ENCODE results near the gene CHMP2B.
A peak's percentile ranks its signal among the peaks of the same experiment; 100 is the strongest.

Gene CHMP2B, protein sequence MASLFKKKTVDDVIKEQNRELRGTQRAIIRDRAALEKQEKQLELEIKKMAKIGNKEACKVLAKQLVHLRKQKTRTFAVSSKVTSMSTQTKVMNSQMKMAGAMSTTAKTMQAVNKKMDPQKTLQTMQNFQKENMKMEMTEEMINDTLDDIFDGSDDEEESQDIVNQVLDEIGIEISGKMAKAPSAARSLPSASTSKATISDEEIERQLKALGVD

DNA sequence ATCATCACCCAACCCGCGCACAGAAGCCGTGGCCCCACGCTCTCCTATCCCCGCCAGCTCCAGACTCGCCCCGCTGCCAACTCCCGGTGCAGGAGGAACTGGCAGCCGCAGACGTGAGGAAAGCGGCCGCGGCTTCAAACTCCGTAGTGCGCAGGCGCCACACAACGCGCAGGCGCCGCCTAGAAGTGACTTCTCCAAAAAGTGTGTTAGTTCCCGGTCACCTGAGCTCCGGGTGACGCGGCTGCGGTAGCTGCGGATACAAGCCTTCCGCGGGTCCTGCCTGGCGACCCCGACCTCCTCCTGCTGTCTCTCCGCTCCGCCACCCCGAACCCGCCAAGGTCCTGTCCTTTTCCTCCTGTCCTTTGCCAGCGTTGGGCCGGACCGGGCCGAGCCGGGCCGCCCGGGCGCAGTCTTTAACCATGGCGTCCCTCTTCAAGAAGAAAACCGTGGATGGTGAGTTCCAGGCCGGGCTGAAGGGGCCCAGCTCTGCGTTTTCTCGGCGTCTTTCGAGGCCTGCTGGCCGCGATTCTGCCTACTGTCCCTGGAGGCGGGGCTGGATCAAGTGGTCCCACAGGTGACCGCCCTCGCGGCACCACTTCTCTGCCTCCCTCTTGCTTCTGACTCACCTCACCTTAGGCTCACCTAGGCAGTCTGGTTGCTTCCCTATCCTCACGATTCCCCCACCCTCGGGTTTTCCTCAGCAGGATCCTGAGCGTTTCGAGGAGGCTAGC is at the start of gene CHMP2B:
TSS of gene CHMP2B (plus strand) at position 206 of the 731 bp plus-strand sequence. CDS start at position 420, 214 bp downstream.
- H3K27ac ChIP-seq = peak within 1 kb of the TSS; percentile 85 to 99 (median 96)
- H3K4me3 ChIP-seq = peak within 1 kb of the TSS; percentile 69 to 94 (median 88)

DNA sequence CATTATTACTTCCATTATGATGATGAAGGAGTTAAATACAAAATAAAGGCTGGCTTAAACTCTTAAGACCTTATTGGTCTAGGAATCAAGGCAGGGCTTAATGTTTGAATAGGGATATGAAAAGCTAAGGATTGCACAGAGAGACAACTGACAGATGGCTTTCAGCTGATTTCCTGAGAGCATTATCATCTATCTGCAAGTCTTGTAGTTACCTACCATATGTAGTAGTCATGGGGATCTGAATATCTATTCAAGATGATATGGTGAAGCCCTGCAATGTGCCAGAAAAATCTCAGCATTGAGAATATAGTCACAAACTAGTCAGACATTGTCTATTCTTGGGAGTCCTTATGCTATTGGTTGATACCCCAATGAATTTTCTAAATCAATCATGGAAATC is 47.5 kb upstream of the CHMP2B start:
- no peak overlapping the region for H3K4me3 ChIP-seq
- no peak overlapping the region for H3K27ac ChIP-seq

DNA sequence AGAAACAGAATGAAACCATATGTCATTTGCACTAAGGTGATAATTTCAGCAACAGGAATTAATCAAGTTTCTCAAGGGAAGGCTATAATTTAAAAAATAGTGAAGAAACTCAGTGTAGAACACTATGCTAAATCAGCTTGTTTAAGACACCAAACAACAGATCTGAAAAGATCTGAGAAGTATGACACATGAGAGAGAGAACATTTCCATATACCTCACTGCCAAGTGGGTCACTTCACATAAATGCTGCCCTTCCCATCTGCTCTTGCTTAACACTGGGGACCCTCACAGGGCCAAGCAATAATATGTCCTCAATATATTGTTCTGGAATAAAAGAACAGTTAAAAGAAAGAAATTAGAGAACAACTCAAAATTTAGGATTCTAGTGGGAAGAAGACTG is 45.6 kb upstream of the CHMP2B start:
- H3K27ac ChIP-seq = no peak overlapping the region

DNA sequence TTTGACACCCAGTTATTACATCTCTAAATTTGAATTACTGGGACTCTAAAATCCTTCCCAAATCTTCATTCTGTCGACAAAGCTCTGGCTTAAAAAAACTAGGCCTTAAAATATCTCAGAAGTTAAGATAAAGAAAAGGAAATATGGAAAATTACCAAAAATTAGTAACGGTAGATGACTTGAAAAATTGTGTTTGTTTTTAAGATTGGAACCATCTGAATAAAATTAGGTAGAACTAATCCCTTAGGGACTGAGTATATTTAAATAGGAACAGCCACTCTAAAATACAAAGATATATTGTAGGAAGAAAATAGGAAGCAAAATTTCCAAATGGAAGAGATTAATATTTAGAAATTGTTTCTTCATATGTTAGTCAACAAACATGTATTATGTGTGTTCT is 45.1 kb upstream of the CHMP2B start:
- no peak overlapping the region for H3K27ac ChIP-seq
- H3K4me3 ChIP-seq = no peak overlapping the region

More for the DNA sequence above, 45.6 kb upstream of the CHMP2B start:
- no peak overlapping the region for H3K4me3 ChIP-seq

DNA sequence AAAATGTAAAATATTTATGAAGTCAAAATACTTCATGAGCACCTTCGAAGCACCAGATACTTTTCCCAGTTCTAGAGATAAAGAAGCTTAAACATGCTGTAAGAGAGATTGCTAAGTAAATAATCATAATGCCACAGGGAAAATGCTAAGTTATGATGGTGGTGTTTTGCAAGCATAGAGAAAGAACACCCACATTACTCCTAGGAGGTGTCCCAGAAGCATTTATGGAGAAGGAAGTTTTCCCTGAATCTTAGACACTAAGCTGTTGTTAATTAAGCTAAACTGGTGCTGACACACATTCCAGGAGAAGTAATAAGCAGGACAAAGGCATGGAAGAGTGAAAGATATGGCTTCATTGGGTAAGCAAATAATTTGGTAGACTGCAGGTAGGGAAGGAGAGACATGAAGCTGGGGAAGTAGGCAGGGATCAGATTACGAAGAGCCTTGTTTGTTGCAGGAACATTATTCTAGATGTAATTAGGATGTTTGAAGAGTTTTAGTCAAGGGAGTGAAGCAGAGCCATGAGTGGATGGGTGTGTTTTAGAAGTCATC is 40.4 kb upstream of the CHMP2B start:
- Histone ChIP-seq H3K27ac (no peak overlapping the region), H3K4me3 (no peak overlapping the region)

DNA sequence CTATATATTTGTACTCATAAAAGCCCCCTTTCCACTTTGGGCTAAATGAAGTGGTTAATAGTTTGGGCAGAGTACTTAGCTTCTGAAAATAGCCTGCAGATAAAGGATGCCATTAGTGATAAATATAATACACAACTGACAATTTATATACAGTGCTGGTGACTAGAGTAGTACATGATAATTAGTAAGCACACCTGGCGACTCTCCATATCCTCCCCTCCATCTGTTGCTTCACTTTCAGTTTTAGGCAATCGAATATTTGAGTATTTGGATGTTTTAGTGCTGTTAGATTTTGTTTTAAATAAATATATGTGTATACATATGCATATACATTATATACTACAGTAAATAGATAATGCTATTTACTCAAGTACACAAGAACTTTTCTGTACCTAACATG is 35.9 kb upstream of the CHMP2B start:
- Histone ChIP-seq H3K27ac (no peak overlapping the region), H3K4me3 (no peak overlapping the region)

DNA sequence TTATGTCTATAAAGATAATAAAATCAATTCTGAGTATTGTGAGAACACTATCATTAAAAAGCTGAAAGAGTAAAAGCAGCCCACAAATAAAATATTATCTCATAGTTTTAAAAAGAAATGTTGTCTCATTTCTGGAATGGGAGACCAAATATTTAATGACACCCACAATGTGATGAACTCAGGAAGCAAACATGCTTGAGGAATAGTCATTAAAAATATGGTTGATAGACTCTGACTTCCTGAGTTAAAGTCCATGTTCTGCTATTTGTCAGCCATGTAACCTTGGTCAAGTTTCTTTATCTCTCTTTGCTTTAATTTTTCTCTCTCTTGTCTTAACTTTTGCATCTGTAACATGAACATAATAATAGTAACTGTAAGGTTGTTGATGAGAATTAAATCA is 35.5 kb upstream of the CHMP2B start:
- Histone ChIP-seq H3K27ac (no peak overlapping the region), H3K4me3 (no peak overlapping the region)

DNA sequence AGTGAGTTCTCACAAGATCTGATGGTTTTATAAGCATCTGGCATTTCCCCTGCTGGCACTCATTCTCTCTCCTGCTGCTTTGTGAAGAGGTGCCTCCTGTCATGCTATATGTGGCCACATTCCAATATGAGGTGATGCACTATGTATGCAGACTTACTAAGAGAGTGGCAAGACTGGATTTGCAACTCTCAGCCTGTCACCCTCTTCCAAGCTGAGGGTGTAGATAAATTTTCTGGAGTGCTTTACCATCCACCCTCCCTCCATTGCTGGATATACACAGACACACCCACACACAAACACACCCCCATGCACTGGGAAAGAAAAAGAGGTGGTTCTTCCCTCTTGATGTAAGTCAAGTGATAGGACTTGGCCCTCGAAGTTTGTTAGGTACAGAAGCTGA is 30.2 kb upstream of the CHMP2B start:
- Histone ChIP-seq H3K27ac (no peak overlapping the region), H3K4me3 (no peak overlapping the region)

DNA sequence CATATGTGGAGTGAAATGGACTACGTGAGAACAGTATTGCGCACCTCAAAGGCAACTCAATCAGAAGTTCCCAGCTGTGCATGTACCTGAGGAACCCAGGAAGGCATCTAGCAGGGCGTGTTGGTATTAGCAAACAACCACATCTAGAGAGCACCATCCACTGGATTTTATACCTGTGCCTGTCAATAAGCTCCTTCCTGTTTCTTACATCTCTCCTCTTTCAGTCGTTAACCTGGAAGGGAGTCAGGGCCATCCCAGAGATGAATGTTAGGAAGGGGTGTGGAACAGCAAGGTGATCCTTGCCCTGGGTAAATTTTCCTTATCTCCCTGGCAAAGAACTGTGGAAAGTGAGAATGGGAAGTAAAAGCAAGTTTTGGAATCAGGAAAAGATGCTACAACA is 29.6 kb upstream of the CHMP2B start:
- Histone ChIP-seq H3K4me3 (no peak overlapping the region), H3K27ac (no peak overlapping the region)

DNA sequence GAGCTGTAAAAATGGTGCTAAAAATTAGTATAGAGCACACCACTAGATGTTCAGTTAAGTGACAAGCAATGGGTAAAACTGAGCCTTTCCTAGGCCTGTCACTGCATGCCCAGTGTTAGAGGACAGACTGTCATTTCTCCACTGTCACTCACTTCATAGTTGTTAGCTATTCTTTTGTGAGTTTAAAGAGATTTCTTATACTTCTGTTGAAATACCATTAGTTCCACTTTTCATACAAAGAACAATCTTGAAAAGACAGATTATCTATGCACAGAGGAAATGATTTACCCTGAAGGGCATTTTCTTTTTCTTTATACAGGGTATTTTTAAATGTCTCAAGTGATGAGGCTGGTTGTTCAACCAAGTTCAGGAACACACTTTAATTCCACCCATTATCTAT is 28.3 kb upstream of the CHMP2B start:
- H3K27ac ChIP-seq = no peak overlapping the region
- H3K4me3 ChIP-seq = no peak overlapping the region

DNA sequence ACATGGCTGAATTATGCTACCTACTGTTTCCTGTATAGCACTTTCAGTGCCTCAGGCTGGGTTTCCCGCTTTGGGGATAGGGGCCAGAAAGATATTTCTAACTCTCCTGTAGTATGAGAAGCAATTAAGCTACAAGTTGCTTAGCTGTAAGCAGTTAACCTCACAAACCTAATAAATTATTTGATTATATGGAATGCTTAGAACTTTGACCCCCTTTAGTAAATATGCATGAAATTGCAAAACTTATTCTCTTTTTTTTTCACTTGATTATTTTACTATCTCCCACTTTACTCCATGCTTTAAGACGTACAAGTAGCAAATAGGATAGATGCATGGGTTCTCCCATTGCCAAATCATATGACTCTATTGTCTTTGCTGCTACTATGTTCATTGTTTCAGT is 27.5 kb upstream of the CHMP2B start:
- no peak overlapping the region for H3K4me3 ChIP-seq
- no peak overlapping the region for H3K27ac ChIP-seq

DNA sequence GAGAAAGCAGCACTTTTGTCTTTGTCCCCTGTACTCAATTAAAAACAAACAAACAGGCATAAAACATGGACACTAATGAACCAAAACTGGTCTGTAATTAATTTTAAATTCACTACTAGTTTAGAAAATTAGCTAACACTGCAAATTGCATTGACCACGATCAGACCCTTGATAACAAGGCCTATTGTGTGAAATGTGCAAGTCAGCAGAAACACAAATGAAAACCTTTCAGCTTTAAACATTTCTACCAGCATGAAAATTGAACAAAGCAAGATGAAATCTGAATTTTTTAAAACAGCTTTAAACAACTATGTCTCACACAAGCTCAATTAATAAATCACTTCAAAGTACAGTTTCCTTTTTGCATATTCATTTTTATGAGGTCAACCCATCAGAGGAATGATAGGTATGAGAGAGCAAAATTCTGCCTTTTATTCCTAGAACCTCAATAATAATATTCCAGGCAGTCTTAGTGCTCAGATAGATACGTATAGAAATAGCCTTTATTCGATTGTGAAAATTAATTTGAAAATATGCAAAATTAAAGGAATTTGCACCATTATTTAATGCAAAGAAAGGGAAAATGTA is 27.0 kb upstream of the CHMP2B start:
- no peak overlapping the region for H3K27ac ChIP-seq

DNA sequence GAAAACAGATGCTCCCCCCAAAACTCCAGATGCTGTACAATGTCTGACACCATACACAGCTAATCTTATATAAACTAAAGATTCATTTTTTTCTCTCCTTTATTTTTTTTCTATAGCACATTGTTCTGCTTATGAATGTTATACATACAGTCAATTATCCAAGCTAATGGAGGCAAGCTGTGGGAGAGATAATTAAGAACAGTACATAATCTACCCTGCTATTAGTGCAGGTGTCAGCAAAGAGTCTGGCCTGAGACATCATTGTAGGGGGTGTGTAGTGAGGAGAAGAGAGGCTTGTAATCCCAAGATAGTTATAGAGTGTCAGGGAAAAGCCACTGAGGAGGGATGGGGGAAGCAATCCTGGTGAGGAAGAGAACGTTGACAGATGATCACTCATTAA is 25.4 kb upstream of the CHMP2B start:
- H3K4me3 ChIP-seq = no peak overlapping the region
- H3K27ac ChIP-seq = no peak overlapping the region

More for the DNA sequence above, 27.0 kb upstream of the CHMP2B start:
- H3K4me3 ChIP-seq = no peak overlapping the region

DNA sequence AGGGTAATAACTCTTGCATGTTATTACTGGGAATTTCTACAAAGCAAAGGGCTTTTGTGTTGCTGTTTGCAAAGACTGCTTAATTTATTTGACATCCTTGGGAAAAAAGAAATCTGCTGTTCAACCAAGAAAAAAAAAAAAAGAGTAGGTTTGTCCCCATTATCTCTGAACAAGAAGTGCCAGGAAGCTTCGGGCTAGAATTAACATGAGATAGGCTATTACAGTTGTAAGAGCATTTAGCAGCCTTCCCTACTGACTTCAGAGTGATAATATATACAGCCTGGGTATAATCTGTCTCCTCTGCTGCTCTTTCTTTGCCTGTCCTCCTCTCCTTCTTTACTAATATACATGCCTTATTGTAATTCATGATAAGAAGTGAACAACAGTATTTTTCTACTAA is 23.3 kb upstream of the CHMP2B start:
- H3K4me3 ChIP-seq = no peak overlapping the region
- no peak overlapping the region for H3K27ac ChIP-seq

DNA sequence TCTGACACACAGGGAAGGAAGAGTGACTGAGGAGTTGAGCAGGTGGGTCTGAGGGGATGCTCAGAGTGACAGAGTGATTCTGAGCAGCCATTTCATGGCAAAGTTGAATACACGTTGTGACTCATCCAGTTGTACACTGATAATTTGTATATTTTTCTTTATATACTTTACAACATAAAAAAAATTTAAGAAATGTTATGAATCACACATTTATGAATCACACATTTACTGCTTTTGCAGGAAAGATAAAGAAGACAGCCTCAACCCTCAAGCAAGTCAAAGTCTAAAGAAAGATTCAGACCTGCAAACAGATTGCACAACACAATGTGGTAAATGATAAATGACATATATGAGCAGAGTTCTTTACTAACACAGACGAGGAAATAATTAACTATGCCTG is 21.0 kb upstream of the CHMP2B start:
- H3K27ac ChIP-seq = no peak overlapping the region
- H3K4me3 ChIP-seq = no peak overlapping the region

DNA sequence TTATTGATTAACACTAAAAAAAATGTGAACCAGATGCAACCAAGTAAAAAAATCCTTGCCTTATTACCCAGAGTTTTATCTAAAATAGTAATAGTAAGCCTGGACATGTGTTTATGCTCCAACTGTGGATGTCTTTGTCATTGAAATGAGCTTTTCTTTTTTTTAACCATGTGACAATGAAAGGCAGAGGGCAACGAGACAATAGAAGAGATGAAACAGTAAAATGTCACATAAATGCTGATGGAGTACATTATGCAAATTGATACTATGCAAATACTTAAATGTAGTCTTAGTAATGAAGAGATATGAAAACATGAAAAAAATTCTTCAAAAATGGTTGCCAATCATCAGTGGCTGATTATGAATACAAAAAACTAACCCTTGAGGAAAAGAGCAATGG is 20.5 kb upstream of the CHMP2B start:
- Histone ChIP-seq H3K4me3 (no peak overlapping the region), H3K27ac (no peak overlapping the region)

DNA sequence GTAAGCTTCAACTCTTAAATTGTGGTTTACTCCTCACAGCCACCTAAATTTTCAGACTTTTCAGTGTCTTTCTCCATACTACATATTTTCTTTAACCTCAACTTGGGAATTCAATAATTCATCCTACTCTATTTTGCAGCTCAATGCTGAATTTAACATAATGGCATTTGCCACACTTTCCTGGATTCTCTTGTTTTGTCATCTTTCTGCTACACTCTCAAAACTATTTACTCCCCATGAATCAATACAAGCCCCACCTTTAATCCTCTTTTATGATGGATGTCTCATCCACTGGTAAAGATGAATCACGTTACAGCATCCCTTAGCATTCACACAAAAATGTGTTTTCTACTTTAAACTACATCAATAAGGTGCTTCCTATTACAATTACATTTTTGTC is 19.6 kb upstream of the CHMP2B start:
- H3K27ac ChIP-seq = no peak overlapping the region
- H3K4me3 ChIP-seq = no peak overlapping the region

DNA sequence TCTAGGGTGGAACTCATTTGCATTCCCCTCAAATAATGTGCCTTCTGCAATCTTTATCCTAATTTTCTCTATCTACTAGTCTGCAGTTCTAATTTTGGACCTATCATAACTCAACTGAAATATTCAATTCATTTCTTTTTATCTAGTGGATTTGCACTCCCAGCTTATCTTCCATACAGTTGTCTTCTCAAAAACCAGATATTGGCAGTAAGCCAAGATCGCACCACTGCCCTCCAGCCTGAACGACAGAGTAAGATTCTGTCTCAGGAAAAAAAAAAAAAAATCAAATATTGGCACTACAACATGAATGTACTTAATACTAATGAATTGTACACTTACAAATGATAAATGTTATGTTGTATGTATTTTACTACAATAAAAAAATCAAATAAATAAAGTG is 18.0 kb upstream of the CHMP2B start:
- no peak overlapping the region for H3K27ac ChIP-seq
- H3K4me3 ChIP-seq = no peak overlapping the region

DNA sequence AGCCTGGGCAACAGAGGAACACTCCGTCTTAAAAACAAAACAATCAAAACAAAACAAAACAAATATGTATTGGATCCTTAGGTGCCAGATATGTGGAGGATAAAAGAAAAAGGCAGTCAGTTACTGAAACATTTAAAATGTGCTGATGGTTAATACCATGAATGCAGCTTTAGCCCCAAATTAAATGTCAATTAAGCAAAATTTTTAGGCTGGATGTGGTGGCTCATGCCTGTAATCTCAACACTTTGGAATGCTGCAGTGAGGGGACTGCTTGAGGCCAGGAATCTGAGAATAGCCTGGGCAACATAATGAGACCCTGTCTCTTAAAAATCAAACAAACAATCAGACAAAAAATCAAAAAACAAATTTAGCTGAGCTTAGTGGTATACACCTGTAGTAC is 8.5 kb upstream of the CHMP2B start:
- Histone ChIP-seq H3K27ac (no peak overlapping the region), H3K4me3 (no peak overlapping the region)

DNA sequence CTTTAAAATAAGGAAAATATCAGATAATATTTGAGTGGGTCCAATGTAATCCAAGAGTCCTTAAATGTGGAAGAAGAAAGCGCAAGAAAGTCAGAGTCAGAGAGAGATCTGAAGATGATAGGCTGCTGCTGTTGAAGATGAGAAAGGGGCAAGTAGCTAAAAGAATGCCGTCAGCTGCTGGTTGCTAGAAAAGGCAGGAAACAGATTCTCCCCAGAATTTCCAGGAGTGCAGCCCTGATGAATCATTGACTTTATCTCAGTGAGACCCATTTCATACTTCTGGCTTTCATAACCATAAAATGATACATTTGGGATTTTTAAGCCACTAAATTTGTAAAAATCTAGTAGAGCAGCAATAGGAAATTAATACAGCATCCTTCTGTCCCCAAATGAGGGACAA is 7.5 kb upstream of the CHMP2B start:
- no peak overlapping the region for H3K27ac ChIP-seq
- no peak overlapping the region for H3K4me3 ChIP-seq

DNA sequence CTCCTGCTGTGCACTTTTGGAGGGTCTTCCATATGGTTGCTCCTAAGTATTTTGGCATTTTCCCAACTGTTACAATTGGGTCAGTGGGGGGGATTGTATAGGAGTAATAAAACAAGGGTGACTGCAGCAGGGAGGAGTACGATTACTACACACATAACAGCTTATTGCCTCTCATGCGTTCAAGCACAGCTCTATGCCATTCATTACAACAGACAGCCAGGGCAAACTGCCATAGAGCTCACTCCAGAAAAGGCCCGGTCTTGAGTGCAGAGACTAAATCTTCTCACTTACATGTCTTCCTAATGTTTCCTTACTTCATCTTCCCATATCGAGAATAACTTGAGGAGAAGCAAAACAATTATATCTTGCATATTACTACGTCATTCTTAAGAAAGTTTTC is 1.4 kb upstream of the CHMP2B start:
- Histone ChIP-seq H3K27ac (no peak overlapping the region), H3K4me3 (no peak overlapping the region)

All from skin epidermis (tissue), 12 donors.